GM23338 (cell line): ENCODE data around the gene GYPE.

ENCODE experiments used
- CTCF ChIP-seq, 2 experiments: fragments of 200-600 bp in 1 of 2; sonication (generic) in 1 of 2; conservative IDR thresholded peaks; 2 replicates each; pipeline versions ENCODE4 v1.5.1 to v1.6.1; 2016 to 2017; ENCODE audit warnings: antibody characterized with exemption in 2 of 2, low read depth in 2 of 2, mild to moderate bottlenecking in 2 of 2, moderate library complexity in 1 of 2
- EZH2 ChIP-seq: fragments of 200-600 bp; sonication (generic); IDR thresholded peaks from one replicate; pipeline ENCODE4 v1.8.0; 2017; ENCODE audit warnings: antibody characterized with exemption, mild to moderate bottlenecking, low read depth; ENCODE audit not compliant: unreplicated experiment
- EZH2phosphoT487 ChIP-seq: fragments of 200-600 bp; sonication (generic); IDR thresholded peaks from one replicate; pipeline ENCODE4 v1.8.1; 2018; ENCODE audit warnings: antibody characterized with exemption; ENCODE audit not compliant: unreplicated experiment
- POLR2AphosphoS5 ChIP-seq: IDR thresholded peaks from 2 replicates; pipeline ENCODE4 v1.6.1; 2016; ENCODE audit warnings: antibody characterized with exemption, low read depth
- TF ChIP-seq, protein P1 (sequence below): IDR thresholded peaks from one replicate; pipeline ENCODE4 v1.6.1; 2018; ENCODE audit warnings: antibody characterized with exemption; ENCODE audit not compliant: unreplicated experiment

GRCh38 chr4:143883529-143883928, 21.8 kb downstream of the GYPE start:
- TF ChIP-seq CTCF (conservative IDR thresholded peaks at IDR 0.05; ENCODE audit: low read depth in 2 of 2) (no peak), EZH2phosphoT487 (no peak), EZH2 (no peak), POLR2AphosphoS5 (no peak)
- TF ChIP-seq, protein P1, sequence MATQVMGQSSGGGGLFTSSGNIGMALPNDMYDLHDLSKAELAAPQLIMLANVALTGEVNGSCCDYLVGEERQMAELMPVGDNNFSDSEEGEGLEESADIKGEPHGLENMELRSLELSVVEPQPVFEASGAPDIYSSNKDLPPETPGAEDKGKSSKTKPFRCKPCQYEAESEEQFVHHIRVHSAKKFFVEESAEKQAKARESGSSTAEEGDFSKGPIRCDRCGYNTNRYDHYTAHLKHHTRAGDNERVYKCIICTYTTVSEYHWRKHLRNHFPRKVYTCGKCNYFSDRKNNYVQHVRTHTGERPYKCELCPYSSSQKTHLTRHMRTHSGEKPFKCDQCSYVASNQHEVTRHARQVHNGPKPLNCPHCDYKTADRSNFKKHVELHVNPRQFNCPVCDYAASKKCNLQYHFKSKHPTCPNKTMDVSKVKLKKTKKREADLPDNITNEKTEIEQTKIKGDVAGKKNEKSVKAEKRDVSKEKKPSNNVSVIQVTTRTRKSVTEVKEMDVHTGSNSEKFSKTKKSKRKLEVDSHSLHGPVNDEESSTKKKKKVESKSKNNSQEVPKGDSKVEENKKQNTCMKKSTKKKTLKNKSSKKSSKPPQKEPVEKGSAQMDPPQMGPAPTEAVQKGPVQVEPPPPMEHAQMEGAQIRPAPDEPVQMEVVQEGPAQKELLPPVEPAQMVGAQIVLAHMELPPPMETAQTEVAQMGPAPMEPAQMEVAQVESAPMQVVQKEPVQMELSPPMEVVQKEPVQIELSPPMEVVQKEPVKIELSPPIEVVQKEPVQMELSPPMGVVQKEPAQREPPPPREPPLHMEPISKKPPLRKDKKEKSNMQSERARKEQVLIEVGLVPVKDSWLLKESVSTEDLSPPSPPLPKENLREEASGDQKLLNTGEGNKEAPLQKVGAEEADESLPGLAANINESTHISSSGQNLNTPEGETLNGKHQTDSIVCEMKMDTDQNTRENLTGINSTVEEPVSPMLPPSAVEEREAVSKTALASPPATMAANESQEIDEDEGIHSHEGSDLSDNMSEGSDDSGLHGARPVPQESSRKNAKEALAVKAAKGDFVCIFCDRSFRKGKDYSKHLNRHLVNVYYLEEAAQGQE = no peak
